Transverse colon (tissue), 4 donors: ENCODE results near the gene IL36B.

Experiments
- EP300 ChIP-seq: sonication (generic); formaldehyde crosslinking; IDR thresholded peaks from one replicate; pipeline ENCODE4 v1.6.1; 2017; ENCODE audit warnings: antibody characterized with exemption, low read depth
- POLR2A ChIP-seq: fragments of 450-650 bp; IDR thresholded peaks from one replicate; pipeline ENCODE4 v1.6.1; 2016; ENCODE audit warnings: antibody characterized with exemption, mild to moderate bottlenecking, moderate library complexity
- POLR2AphosphoS5 ChIP-seq, 3 donors: sonication (generic); formaldehyde crosslinking; IDR thresholded peaks; one replicate each; pipeline ENCODE4 v1.6.1; 2016; ENCODE audit warnings: antibody characterized with exemption in 3 of 3
- TF ChIP-seq, protein P1 (sequence below), 5 experiments: fragments of 200-600 bp in 3 of 5; fragments of 450-650 bp in 2 of 5; sonication (generic) in 3 of 5; IDR thresholded peaks; 1 replicate in 2 of 5; 2 replicates in 3 of 5; pipeline ENCODE4 v1.5.1; 2016 to 2017; ENCODE audit warnings: antibody characterized with exemption in 5 of 5, inconsistent platforms in 3 of 5, mild to moderate bottlenecking in 2 of 5, moderate library complexity in 1 of 5

DNA sequence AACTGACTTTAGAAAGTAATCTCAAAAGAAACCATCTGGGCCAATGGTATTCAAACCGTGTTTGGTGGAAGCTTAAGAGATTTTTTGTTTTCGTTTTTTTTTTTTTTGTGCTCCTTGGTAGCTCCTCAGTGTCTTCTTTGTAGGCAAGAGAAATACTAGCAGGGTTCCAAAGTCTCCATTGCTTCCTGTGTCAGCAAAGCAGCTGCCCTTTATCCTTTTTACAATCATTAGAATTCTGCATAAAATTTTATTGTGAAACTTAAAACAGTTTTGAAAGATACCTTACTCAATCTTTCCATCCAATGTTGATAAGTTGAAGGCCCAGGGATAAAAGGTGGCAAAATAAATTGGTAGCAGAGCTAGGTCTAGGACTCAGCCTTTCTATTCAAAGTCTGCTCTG is 15.6 kb upstream of the IL36B start:
- TF ChIP-seq POLR2A (no peak), POLR2AphosphoS5 (IDR thresholded peaks at IDR 0.05) (no peak), EP300 (no peak)
- TF ChIP-seq, protein P1, sequence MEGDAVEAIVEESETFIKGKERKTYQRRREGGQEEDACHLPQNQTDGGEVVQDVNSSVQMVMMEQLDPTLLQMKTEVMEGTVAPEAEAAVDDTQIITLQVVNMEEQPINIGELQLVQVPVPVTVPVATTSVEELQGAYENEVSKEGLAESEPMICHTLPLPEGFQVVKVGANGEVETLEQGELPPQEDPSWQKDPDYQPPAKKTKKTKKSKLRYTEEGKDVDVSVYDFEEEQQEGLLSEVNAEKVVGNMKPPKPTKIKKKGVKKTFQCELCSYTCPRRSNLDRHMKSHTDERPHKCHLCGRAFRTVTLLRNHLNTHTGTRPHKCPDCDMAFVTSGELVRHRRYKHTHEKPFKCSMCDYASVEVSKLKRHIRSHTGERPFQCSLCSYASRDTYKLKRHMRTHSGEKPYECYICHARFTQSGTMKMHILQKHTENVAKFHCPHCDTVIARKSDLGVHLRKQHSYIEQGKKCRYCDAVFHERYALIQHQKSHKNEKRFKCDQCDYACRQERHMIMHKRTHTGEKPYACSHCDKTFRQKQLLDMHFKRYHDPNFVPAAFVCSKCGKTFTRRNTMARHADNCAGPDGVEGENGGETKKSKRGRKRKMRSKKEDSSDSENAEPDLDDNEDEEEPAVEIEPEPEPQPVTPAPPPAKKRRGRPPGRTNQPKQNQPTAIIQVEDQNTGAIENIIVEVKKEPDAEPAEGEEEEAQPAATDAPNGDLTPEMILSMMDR (IDR thresholded peaks at IDR 0.05), result no peak
